OCI-LY1 (cell line): ENCODE measurements around the gene CABCOCO1.

ENCODE experiments used
- H2AFZ ChIP-seq: fragments of 200-600 bp; sonication (generic), shearing (Covaris generic); 2 replicates; pipeline ENCODE4 v1.6.0; 2014; ENCODE audit warnings: antibody characterized with exemption, mild to moderate bottlenecking, low read length
- H3F3A ChIP-seq: fragments of 200-600 bp; sonication (generic), shearing (Covaris generic); 2 replicates; pipeline ENCODE4 v1.6.0; 2014; ENCODE audit warnings: mild to moderate bottlenecking, antibody characterized with exemption, low read length, moderate library complexity; ENCODE audit not compliant: insufficient read depth
- H3K27ac ChIP-seq: fragments of 200-600 bp; sonication (generic); 2 replicates; pipeline ENCODE4 v1.5.1; 2014; ENCODE audit warnings: low read length, mixed run types, mild to moderate bottlenecking, low read depth; ENCODE audit not compliant: poor library complexity, severe bottlenecking
- H3K27me3 ChIP-seq: fragments of 200-600 bp; sonication (generic); 2 replicates; pipeline ENCODE4 v1.6.0; 2014; ENCODE audit warnings: antibody characterized with exemption, mild to moderate bottlenecking, low read length, moderate library complexity; ENCODE audit not compliant: insufficient read depth
- H3K36me3 ChIP-seq: fragments of 200-600 bp; sonication (generic); 2 replicates; pipeline ENCODE4 v1.6.1; 2014; ENCODE audit warnings: mild to moderate bottlenecking, antibody characterized with exemption, low read length, moderate library complexity, mixed read lengths; ENCODE audit not compliant: insufficient read depth
- H3K4me1 ChIP-seq: fragments of 200-600 bp; sonication (generic); 2 replicates; pipeline ENCODE4 v1.5.1; 2014; ENCODE audit warnings: mild to moderate bottlenecking, low read length, moderate library complexity; ENCODE audit not compliant: insufficient read depth, severe bottlenecking
- H3K4me2 ChIP-seq: fragments of 200-600 bp; sonication (generic), shearing (Covaris generic); 2 replicates; pipeline ENCODE4 v1.6.1; 2014; ENCODE audit warnings: low read length
- H3K4me3 ChIP-seq: fragments of 200-600 bp; sonication (generic); 2 replicates; pipeline ENCODE4 v1.5.1; 2014; ENCODE audit warnings: low read length, low read depth, mild to moderate bottlenecking, mixed read lengths; ENCODE audit not compliant: poor library complexity, severe bottlenecking
- H3K79me2 ChIP-seq: fragments of 200-600 bp; shearing (Covaris generic); 2 replicates; pipeline ENCODE4 v1.6.1; 2016; ENCODE audit warnings: mixed run types, low read length, mixed read lengths; ENCODE audit not compliant: insufficient read depth
- H3K9ac ChIP-seq: fragments of 200-600 bp; sonication (generic), shearing (Covaris generic); 2 replicates; pipeline ENCODE4 v1.6.1; 2014; ENCODE audit warnings: mild to moderate bottlenecking, low read length, mixed read lengths
- H3K9me2 ChIP-seq: fragments of 200-600 bp; sonication (generic), shearing (Covaris generic); 2 replicates; pipeline ENCODE4 v1.6.1; 2014; ENCODE audit warnings: low read depth, mild to moderate bottlenecking, low read length, mixed read lengths
- H3K9me3 ChIP-seq: fragments of 200-600 bp; shearing (Covaris generic); 2 replicates; pipeline ENCODE4 v1.6.1; 2014; ENCODE audit warnings: low read length, mixed read lengths
- H4K20me1 ChIP-seq: fragments of 200-600 bp; sonication (generic), shearing (Covaris generic); 2 replicates; pipeline ENCODE4 v1.6.0; 2016; ENCODE audit warnings: mild to moderate bottlenecking, low read length; ENCODE audit not compliant: insufficient read depth
- CTCF ChIP-seq: fragments of 200-600 bp; sonication (generic), shearing (Covaris generic); IDR thresholded peaks from 2 replicates; pipeline ENCODE4 v1.5.1; 2017; ENCODE audit warnings: mild to moderate bottlenecking, antibody characterized with exemption, low read length, moderate library complexity, mixed read lengths
- EZH2 ChIP-seq: fragments of 200-600 bp; sonication (generic), shearing (Covaris generic); IDR thresholded peaks from 2 replicates; pipeline ENCODE4 v1.8.0; 2017; ENCODE audit warnings: borderline replicate concordance, mixed run types, mild to moderate bottlenecking, antibody characterized with exemption, low read length, moderate library complexity, mixed read lengths

CABCOCO1 gene

DNA sequence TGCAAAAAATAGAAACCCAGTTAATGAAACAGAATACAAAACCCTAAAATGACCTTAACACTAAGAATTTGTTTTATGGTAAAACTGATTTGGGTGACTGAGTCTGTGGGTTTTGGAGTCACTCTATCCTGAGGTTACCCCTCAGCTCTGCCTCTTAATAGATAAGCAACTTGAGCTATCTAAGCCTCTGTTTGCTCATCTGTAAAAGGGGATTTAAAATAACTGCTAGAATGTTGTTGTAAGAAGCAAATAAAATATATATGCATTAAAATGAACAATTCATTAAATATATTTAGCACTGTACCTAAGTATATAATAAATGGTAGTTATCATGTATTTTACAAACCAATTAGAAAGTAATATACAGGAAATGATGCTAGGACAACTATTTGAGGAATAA is 115.4 kb downstream of the CABCOCO1 start:
- no peaks in the 10 kb centered on the region for H3K36me3 ChIP-seq
- H3F3A ChIP-seq: no peaks in the 10 kb centered on the region
- no peak overlapping the region for H2AFZ ChIP-seq
- H3K4me2 ChIP-seq: no peak overlapping the region
- H3K4me1 ChIP-seq: no peaks in the 10 kb centered on the region
- H3K9me2 ChIP-seq: no peaks in the 10 kb centered on the region
- no peak for TF ChIP-seq EZH2
- TF ChIP-seq CTCF: no peak
- H3K9ac ChIP-seq: no peak overlapping the region
- no peaks in the 10 kb centered on the region for H3K27me3 ChIP-seq
- no peak overlapping the region for H3K4me3 ChIP-seq
- H3K79me2 ChIP-seq: no peaks in the 10 kb centered on the region
- H4K20me1 ChIP-seq: no peaks in the 10 kb centered on the region
- no peaks in the 10 kb centered on the region for H3K9me3 ChIP-seq
- H3K27ac ChIP-seq: no peak overlapping the region

DNA sequence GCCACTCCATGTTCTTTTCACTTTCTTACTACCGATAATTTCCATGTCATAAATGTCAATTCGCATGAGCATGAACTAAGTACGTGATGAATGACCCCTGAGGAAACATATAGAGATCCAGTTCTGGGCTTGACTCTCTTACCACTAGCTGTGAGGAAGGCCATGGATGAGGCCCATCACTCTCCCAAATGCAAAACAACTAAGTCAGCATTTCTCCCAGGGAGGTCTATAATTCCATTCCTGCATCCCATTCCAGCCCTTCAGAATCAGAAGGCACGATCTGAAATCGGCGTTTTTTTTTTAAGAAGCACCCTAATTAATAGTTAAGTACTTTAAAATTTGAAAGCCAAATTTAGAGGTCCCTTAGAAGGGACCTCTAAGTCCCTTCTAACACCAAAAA is 116.5 kb downstream of the CABCOCO1 start:
- TF ChIP-seq EZH2: no peak
- TF ChIP-seq CTCF: no peak
- Histone ChIP-seq H3K4me2 (no peak overlapping the region), H3K79me2 (no peaks in the 10 kb centered on the region), H3K4me3 (no peak overlapping the region), H3K9me3 (no peaks in the 10 kb centered on the region), H3K27ac (no peak overlapping the region), H3F3A (no peaks in the 10 kb centered on the region), H4K20me1 (no peaks in the 10 kb centered on the region), H2AFZ (no peak overlapping the region), H3K9ac (no peak overlapping the region), H3K27me3 (no peaks in the 10 kb centered on the region), H3K4me1 (no peaks in the 10 kb centered on the region), H3K9me2 (no peaks in the 10 kb centered on the region), H3K36me3 (no peaks in the 10 kb centered on the region)

DNA sequence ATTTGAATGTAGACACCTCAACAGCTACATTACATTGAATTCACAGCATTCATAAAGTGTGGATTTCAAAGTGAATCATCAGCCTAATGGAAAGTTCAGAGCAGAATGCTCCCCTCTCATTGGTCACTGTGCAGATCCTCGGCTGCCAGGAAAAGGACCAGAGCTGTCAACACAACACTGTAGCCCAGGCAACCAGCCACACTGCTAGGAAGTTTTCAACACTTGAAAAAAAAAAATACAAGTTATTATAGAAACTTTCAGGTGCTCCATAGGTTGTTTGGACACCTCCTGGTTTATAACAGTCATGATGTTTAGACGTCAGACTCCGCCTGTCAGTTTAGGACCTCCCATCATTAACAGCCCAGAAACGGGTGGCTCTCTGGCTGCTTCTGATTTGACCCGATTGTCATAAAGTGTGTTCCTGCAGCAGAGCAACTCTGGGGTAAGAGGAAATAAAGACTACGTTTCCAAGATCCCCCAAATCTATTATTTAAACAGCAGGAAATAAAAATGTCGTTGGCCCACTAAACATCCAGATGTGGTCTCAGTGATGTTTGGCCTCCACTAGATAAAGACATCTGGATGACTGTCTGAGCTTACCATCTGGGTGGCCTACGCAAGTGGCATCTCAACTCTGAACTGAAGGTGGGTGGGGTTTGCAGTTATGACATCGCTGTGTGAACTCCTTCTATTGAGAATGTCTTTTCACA is 117.4 kb downstream of the CABCOCO1 start:
- H2AFZ ChIP-seq: no peak overlapping the region
- TF ChIP-seq CTCF: no peak
- TF ChIP-seq EZH2: no peak
- no peaks in the 10 kb centered on the region for H3F3A ChIP-seq
- no peaks in the 10 kb centered on the region for H3K9me2 ChIP-seq
- H3K4me3 ChIP-seq: no peak overlapping the region
- no peak overlapping the region for H3K4me2 ChIP-seq
- H3K9ac ChIP-seq: no peak overlapping the region
- no peaks in the 10 kb centered on the region for H3K79me2 ChIP-seq
- H3K9me3 ChIP-seq: no peaks in the 10 kb centered on the region
- H3K36me3 ChIP-seq: no peaks in the 10 kb centered on the region
- H4K20me1 ChIP-seq: no peaks in the 10 kb centered on the region
- H3K4me1 ChIP-seq: no peaks in the 10 kb centered on the region
- H3K27ac ChIP-seq: no peak overlapping the region
- no peaks in the 10 kb centered on the region for H3K27me3 ChIP-seq
